Neutrophil (primary cell): ENCODE results near the gene IGSF5.

Experiments used
- H3K27ac ChIP-seq: fragments of 200-600 bp; sonication (generic); 2 replicates; pipeline ENCODE4 v1.5.1; 2016; ENCODE audit warnings: mild to moderate bottlenecking, moderate library complexity
- H3K27me3 ChIP-seq: fragments of 200-600 bp; sonication (generic); 2 replicates; pipeline ENCODE4 v1.6.0; 2016; ENCODE audit warnings: mild to moderate bottlenecking
- H3K36me3 ChIP-seq: fragments of 200-600 bp; sonication (generic); 2 replicates; pipeline ENCODE4 v1.5.1; 2017
- H3K4me1 ChIP-seq, 2 experiments: fragments of 200-600 bp in 1 of 2; sonication (generic) in 1 of 2; 1 replicate in 1 of 2; 2 replicates in 1 of 2; pipeline versions ENCODE4 v1.5.1 to v1.6.1; 2013 to 2016; ENCODE audit warnings: low read depth in 1 of 2, low read length in 1 of 2, mild to moderate bottlenecking in 1 of 2, moderate library complexity in 1 of 2; ENCODE audit not compliant: control insufficient read depth in 1 of 2, insufficient read depth in 1 of 2
- H3K4me3 ChIP-seq, 2 experiments: fragments of 200-600 bp in 1 of 2; sonication (generic) in 1 of 2; 1 replicate in 1 of 2; 2 replicates in 1 of 2; pipeline ENCODE4 v1.5.1; 2013 to 2016; ENCODE audit warnings: low read depth in 1 of 2, low read length in 1 of 2, mild to moderate bottlenecking in 1 of 2, moderate library complexity in 1 of 2
- H3K9me3 ChIP-seq: fragments of 200-600 bp; sonication (generic); 2 replicates; pipeline ENCODE4 v1.5.1; 2016
- TF ChIP-seq, protein P1 (sequence below): fragments of 200-600 bp; sonication (generic); IDR thresholded peaks from 2 replicates; pipeline ENCODE4 v1.5.1; 2016; ENCODE audit warnings: antibody characterized with exemption

IGSF5 gene

DNA sequence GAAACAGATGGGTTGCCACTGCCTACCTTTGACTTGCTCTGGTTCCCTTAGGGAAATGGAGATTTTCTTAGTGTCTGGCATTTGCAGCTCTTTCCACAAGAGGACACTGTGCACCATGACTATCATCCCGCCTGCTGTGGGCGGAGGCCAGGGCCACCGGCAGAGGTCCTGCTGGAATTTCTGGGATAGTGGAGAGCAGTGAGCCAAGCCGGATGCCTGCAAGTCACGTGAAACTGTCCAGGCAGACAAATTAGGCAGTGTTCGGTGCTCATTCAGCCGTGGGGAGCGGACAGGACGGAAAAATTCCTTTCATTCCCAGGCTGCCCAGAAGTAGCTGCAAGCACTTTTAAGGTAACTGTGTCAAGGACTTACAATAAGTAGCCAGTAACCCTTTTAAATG, 43.4 kb downstream of the IGSF5 start:
- Histone ChIP-seq H3K4me1 (no peaks in the 10 kb centered on the region), H3K4me3 (no peak overlapping the region)
- TF ChIP-seq, protein P1, sequence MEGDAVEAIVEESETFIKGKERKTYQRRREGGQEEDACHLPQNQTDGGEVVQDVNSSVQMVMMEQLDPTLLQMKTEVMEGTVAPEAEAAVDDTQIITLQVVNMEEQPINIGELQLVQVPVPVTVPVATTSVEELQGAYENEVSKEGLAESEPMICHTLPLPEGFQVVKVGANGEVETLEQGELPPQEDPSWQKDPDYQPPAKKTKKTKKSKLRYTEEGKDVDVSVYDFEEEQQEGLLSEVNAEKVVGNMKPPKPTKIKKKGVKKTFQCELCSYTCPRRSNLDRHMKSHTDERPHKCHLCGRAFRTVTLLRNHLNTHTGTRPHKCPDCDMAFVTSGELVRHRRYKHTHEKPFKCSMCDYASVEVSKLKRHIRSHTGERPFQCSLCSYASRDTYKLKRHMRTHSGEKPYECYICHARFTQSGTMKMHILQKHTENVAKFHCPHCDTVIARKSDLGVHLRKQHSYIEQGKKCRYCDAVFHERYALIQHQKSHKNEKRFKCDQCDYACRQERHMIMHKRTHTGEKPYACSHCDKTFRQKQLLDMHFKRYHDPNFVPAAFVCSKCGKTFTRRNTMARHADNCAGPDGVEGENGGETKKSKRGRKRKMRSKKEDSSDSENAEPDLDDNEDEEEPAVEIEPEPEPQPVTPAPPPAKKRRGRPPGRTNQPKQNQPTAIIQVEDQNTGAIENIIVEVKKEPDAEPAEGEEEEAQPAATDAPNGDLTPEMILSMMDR: no peak

DNA sequence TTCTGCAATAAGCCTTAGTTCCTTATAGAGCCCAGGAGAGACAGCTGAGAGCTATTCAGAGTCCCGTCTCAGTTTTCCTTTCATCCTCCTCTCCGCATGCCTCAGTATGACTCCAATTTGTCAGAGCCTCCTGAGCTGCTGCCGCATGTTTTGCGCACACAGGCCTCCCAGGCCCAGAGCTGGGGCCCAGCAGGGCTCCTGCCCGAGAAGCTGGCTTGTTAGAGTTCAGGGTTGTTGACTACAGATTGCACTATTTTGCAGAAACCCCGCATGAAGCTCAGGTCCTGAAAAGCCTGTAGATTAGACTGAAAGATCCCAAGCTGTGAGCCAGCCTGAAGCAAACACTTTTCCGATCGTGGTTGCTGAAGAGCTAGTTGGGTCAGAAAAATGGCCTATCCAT, 51.5 kb downstream of the IGSF5 start:
- TF ChIP-seq, protein P1: no peak
- Histone ChIP-seq H3K4me1 (no peaks in the 10 kb centered on the region), H3K27me3 (no peaks in the 10 kb centered on the region), H3K27ac (no peak overlapping the region), H3K36me3 (no peaks in the 10 kb centered on the region), H3K4me3 (no peak overlapping the region), H3K9me3 (no peaks in the 10 kb centered on the region)

More for the DNA sequence above, 43.4 kb downstream of the IGSF5 start:
- Histone ChIP-seq H3K27me3 (no peaks in the 10 kb centered on the region), H3K36me3 (no peaks in the 10 kb centered on the region), H3K27ac (no peak overlapping the region), H3K9me3 (no peaks in the 10 kb centered on the region)

GRCh38 chr21:39799178-39799577, 54.2 kb downstream of the IGSF5 start:
- no peaks in the 10 kb centered on the region for H3K9me3 ChIP-seq
- TF ChIP-seq, protein P1: no peak
- H3K36me3 ChIP-seq: no peaks in the 10 kb centered on the region
- H3K4me3 ChIP-seq: no peak overlapping the region
- no peaks in the 10 kb centered on the region for H3K27me3 ChIP-seq
- H3K27ac ChIP-seq: no peak overlapping the region
- H3K4me1 ChIP-seq: no peaks in the 10 kb centered on the region

DNA sequence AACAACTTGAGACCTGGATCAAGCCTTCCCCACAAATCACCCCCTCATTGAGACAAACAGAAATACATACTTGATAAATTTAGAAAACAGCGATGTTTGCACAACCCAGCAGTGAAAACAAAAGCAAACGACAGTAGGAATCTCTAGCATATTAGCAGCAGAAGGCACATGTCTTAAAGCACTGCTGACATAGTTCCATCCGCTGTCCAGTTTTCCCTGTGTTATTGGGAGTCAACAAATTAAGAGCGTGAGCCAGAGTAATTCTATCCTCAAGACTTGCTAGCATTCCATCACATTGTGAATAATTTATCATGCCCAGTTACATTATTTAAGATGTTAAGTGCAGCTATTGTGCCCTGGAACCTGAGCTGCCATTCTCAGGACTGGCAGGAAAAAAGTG, 55.3 kb downstream of the IGSF5 start:
- H3K27me3 ChIP-seq: no peaks in the 10 kb centered on the region
- H3K27ac ChIP-seq: no peak overlapping the region
- H3K36me3 ChIP-seq: no peaks in the 10 kb centered on the region
- TF ChIP-seq, protein P1: no peak
- no peaks in the 10 kb centered on the region for H3K9me3 ChIP-seq
- H3K4me3 ChIP-seq: no peak overlapping the region
- H3K4me1 ChIP-seq: no peaks in the 10 kb centered on the region

DNA sequence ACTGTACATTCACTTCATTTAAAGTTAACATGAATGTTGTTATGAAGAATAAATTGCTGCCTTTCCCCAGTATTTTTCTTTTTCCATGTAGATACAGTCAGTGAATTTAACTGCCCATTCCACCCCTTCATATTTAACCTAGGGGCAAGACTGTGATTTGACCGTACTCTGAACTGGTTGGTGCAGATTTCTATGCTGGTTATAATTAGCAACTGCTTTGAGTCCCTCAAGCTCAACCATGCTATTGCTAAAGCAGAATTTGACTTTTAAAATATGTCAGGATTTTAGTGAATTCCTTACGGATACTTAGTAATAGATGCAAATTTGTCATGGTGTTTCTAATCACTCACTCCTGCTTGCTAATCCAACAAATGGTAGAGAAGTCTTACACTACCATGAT, 57.2 kb downstream of the IGSF5 start:
- Histone ChIP-seq H3K27ac (no peak overlapping the region), H3K4me3 (no peak overlapping the region), H3K36me3 (no peaks in the 10 kb centered on the region), H3K4me1 (no peaks in the 10 kb centered on the region), H3K27me3 (no peaks in the 10 kb centered on the region), H3K9me3 (no peaks in the 10 kb centered on the region)
- TF ChIP-seq, protein P1: no peak

GRCh38 chr21:39803393-39803792, 58.4 kb downstream of the IGSF5 start:
- Histone ChIP-seq H3K4me3 (no peak overlapping the region), H3K27me3 (no peaks in the 10 kb centered on the region), H3K36me3 (no peaks in the 10 kb centered on the region), H3K4me1 (no peaks in the 10 kb centered on the region), H3K27ac (no peak overlapping the region), H3K9me3 (no peaks in the 10 kb centered on the region)
- TF ChIP-seq, protein P1: no peak
